Smooth muscle cell (in vitro differentiated cells): ENCODE data around the gene PARP3. TPM values are rescaled to one million over a fixed set of nuclear protein-coding genes. Genes with fewer than 3 reads are reported as not detected.

Source experiments
- DNase-seq: peaks from one replicate; lab custom pipeline; 2025; ENCODE audit not compliant: unreplicated experiment; lab: John Stamatoyannopoulos, UW
- H2AFZ ChIP-seq: fragments of 200-600 bp; sonication (generic); 2 replicates; pipeline ENCODE4 v1.6.0; 2016; ENCODE audit warnings: antibody characterized with exemption, low read depth, mild to moderate bottlenecking
- H3F3A ChIP-seq: fragments of 200-600 bp; sonication (generic); 2 replicates; pipeline ENCODE4 v1.6.0; 2017; ENCODE audit warnings: antibody characterized with exemption, low read depth
- H3K27ac ChIP-seq: fragments of 200-600 bp; sonication (generic); 2 replicates; pipeline ENCODE4 v1.5.1; 2016; ENCODE audit warnings: low read depth, mild to moderate bottlenecking
- H3K27me3 ChIP-seq: fragments of 200-600 bp; sonication (generic); 2 replicates; pipeline ENCODE4 v1.6.1; 2016; ENCODE audit warnings: low read depth, mild to moderate bottlenecking
- H3K36me3 ChIP-seq: fragments of 200-600 bp; sonication (generic); 2 replicates; pipeline ENCODE4 v1.5.1; 2016; ENCODE audit warnings: low read depth
- H3K4me1 ChIP-seq: fragments of 200-600 bp; sonication (generic); 2 replicates; pipeline ENCODE4 v1.5.1; 2016; ENCODE audit warnings: low read depth
- H3K4me2 ChIP-seq: fragments of 200-600 bp; sonication (generic); 2 replicates; pipeline ENCODE4 v1.6.0; 2016; ENCODE audit warnings: mild to moderate bottlenecking
- H3K4me3 ChIP-seq: fragments of 200-600 bp; sonication (generic); 2 replicates; pipeline ENCODE4 v1.5.1; 2016; ENCODE audit warnings: mild to moderate bottlenecking
- H3K79me2 ChIP-seq: fragments of 200-600 bp; sonication (generic); 2 replicates; pipeline ENCODE4 v1.6.0; 2016; ENCODE audit warnings: low read depth, mild to moderate bottlenecking
- H3K9ac ChIP-seq: fragments of 200-600 bp; sonication (generic); 2 replicates; pipeline ENCODE4 v1.6.0; 2016; ENCODE audit warnings: low read depth
- H3K9me3 ChIP-seq: fragments of 200-600 bp; sonication (generic); replicated peaks from 2 replicates; pipeline ENCODE4 v1.5.1; 2016; ENCODE audit warnings: low read depth
- H4K20me1 ChIP-seq: fragments of 200-600 bp; sonication (generic); 2 replicates; pipeline ENCODE4 v1.6.0; 2016; ENCODE audit warnings: low read depth
- CTCF ChIP-seq: fragments of 200-600 bp; sonication (generic); IDR thresholded peaks from 2 replicates; pipeline ENCODE4 v1.5.1; 2017; ENCODE audit warnings: borderline replicate concordance, mild to moderate bottlenecking, antibody characterized with exemption; ENCODE audit not compliant: insufficient read depth, poor library complexity, severe bottlenecking
- WGBS: methylation state at CpG from one replicate; pipeline ENCODE4 v1.1.7; 2016; ENCODE audit warnings: low lambda C conversion rate; 5-methylcytosine and 5-hydroxymethylcytosine counted together
- polyA plus RNA-seq: library from polyadenylated mRNA; unstranded; fragments of >200 nt; fragmentation: Nextera tagmentation; extraction: Ambion mirVana; gene quantifications from 2 replicates; pipeline ENCODE4 v1.2.1, GENCODE V29; 2016
- total RNA-seq: library from RNA; depleted of rRNA; stranded (reverse); fragments of >200 nt; gene quantifications from 2 replicates; pipeline ENCODE4 v1.2.3, GENCODE V29; 2014

The PARP3 gene
- total and polyA plus RNA-seq, 2 experiments from 2014 or later = 7.2 to 10.5 TPM

GRCh38 chr3:51963951-51964451 lies 21.8 kb downstream of the PARP3 start:
- H4K20me1 ChIP-seq = peaks cover 45% of the 10 kb centered on the region
- TF ChIP-seq CTCF = no peak
- no peaks in the 10 kb centered on the region for H3K27me3 ChIP-seq
- H2AFZ ChIP-seq = no peak overlapping the region
- WGBS = 85% methylated on average over 8 of the region's 12 CpGs
- H3K27ac ChIP-seq = no peak overlapping the region
- DNase-seq = no peak
- H3K9me3 ChIP-seq = no peaks in the 10 kb centered on the region
- H3K79me2 ChIP-seq = peaks cover 36% of the 10 kb centered on the region
- H3F3A ChIP-seq = peaks cover 11% of the 10 kb centered on the region
- H3K4me1 ChIP-seq = peaks cover 45% of the 10 kb centered on the region
- H3K4me3 ChIP-seq = no peak overlapping the region
- H3K4me2 ChIP-seq = no peak overlapping the region
- no peak overlapping the region for H3K9ac ChIP-seq
- no peaks in the 10 kb centered on the region for H3K36me3 ChIP-seq

- H4K20me1 ChIP-seq = peaks cover 45% of the 10 kb centered on the region
- no peak overlapping the region for H3K4me3 ChIP-seq
- H3F3A ChIP-seq = peaks cover 11% of the 10 kb centered on the region
- no peak overlapping the region for H2AFZ ChIP-seq
- whole genome bisulfite sequencing = 86% methylated on average over 4 of the region's 4 CpGs
- no peaks in the 10 kb centered on the region for H3K27me3 ChIP-seq
- no peak overlapping the region for H3K27ac ChIP-seq
- H3K9ac ChIP-seq = no peak overlapping the region
- H3K36me3 ChIP-seq = no peaks in the 10 kb centered on the region
- no peak overlapping the region for H3K4me2 ChIP-seq
- H3K9me3 ChIP-seq = no peaks in the 10 kb centered on the region
- H3K4me1 ChIP-seq = peaks cover 45% of the 10 kb centered on the region
- H3K79me2 ChIP-seq = peaks cover 36% of the 10 kb centered on the region
- no peak for TF ChIP-seq CTCF
- no peak for DNase-seq
These were observed 22.4 kb downstream of the PARP3 start for GRCh38 chr3:51964521-51964920.

GRCh38 chr3:51966016-51966415 lies 23.9 kb downstream of the PARP3 start:
- Histone ChIP-seq H3K27ac (no peak overlapping the region), H3K79me2 (peaks cover 36% of the 10 kb centered on the region), H3K36me3 (no peaks in the 10 kb centered on the region), H3F3A (peaks cover 11% of the 10 kb centered on the region), H3K9me3 (no peaks in the 10 kb centered on the region), H4K20me1 (peaks cover 45% of the 10 kb centered on the region), H3K4me3 (peak overlapping the region; percentile 79), H3K4me2 (peak overlapping the region; percentile 86), H3K4me1 (peaks cover 45% of the 10 kb centered on the region), H3K9ac (no peak overlapping the region), H2AFZ (no peak overlapping the region), H3K27me3 (no peaks in the 10 kb centered on the region)
- WGBS = 68% methylated on average over 2 of the region's 2 CpGs
- no peak for TF ChIP-seq CTCF
- no peak for DNase-seq

GRCh38 chr3:51966486-51966885 lies 24.3 kb downstream of the PARP3 start:
- Histone ChIP-seq H3K4me1 (peaks cover 45% of the 10 kb centered on the region), H3K9ac (peak overlapping the region; percentile 71), H3K27ac (no peak overlapping the region), H3K79me2 (peaks cover 36% of the 10 kb centered on the region), H4K20me1 (peaks cover 43% of the 10 kb centered on the region), H3K4me2 (peak overlapping the region; percentile 86), H2AFZ (no peak overlapping the region), H3K4me3 (peak overlapping the region; percentile 79), H3F3A (peaks cover 11% of the 10 kb centered on the region), H3K9me3 (no peaks in the 10 kb centered on the region), H3K36me3 (no peaks in the 10 kb centered on the region), H3K27me3 (no peaks in the 10 kb centered on the region)
- 86% methylated on average over 3 of the region's 5 CpGs for WGBS
- no peak for TF ChIP-seq CTCF
- DNase-seq = no peak
